ENCODE measurements around the gene SH3PXD2B.
"Not testable (repeated sequence)": the region's sequence is repeated elsewhere in the genome, so short reads cannot be mapped to it uniquely, and the experiment has no call there.

The SH3PXD2B gene

GRCh38 chr5:172417130-172417841 lies 37.0 kb downstream of the SH3PXD2B start:
- DNase-seq = no peak

DNA sequence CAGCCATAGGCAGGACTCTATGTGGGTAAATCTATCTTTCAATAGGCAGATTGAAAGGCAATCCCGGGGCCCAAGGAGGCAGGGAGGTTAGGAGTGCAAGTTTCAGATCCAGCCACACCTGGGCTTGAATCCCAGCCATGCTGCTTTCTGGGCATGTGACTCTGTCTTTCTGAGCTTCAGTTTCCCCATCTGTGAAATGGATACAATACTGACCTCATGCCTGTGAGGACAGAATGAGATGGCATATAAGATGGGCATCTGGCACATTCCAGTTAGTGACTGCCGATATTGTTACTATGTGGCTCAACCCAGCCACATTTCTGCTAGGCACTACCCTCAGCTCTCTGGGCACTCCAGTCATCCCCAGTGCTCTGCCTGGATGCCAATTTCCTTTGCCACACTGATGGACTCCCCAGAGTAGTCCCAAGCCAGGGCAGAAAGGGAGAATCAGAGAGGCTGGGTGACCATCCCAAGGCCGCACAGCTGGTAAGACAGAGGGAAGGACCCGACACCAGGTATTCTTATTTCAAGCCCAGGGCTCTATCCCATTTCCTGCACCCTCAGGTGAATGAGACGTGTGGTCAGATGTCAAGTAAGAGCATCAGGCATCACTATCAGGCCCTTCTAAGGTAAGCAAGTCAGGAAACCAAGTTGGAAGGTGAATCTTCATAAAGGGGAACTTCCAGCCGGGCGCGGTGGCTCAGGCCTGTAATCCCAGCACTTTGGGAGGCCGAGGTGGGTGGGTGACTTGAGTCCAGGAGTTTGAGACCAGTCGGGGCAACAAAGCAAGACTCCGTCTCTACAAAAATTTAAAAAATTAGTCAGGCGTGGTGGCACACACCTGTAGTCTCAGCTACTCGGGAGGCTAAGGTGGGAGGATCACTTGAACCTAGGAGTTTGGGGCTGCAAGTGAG lies 38.7 kb downstream of the SH3PXD2B start:
- no peak for DNase-seq

GRCh38 chr5:172414531-172415361 lies 39.6 kb downstream of the SH3PXD2B start:
- no peak for DNase-seq

GRCh38 chr5:172413601-172414171 lies 40.6 kb downstream of the SH3PXD2B start:
- DNase-seq = no peak

DNA sequence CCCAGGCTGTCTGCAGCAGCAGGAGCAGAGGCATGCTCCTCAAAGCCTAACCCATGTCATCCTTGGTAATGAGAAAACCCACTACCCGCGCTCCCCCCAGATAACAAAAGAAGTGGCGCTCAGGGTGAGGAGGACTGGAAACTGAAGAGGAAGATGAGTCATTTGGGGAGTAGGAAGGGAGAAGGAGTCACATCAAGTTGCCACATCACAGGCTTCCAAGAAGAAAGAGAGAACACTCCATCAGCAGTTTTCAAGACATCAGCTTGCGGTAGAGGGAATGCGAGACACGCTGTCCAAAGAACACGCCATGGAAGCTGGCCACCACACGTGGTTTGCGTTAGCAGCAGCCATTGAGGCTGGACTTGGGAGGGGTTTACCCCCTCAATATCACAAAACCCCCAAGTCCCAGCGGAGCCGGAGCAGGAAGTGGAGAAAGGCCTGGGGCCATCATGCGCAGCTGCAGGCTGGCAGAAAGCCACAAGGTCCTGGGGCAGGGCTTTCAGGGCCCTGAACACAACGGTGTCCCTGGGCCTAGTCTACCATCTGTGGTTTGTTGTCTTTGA lies 41.5 kb downstream of the SH3PXD2B start:
- DNase-seq = peak in 1 of 2 donors; percentile 35

- peak in 1 of 2 donors; percentile 10 for DNase-seq
These were observed 42.7 kb downstream of the SH3PXD2B start for GRCh38 chr5:172411484-172412072.

- no peak for DNase-seq
These were observed 43.5 kb downstream of the SH3PXD2B start for GRCh38 chr5:172410662-172411483.

DNA sequence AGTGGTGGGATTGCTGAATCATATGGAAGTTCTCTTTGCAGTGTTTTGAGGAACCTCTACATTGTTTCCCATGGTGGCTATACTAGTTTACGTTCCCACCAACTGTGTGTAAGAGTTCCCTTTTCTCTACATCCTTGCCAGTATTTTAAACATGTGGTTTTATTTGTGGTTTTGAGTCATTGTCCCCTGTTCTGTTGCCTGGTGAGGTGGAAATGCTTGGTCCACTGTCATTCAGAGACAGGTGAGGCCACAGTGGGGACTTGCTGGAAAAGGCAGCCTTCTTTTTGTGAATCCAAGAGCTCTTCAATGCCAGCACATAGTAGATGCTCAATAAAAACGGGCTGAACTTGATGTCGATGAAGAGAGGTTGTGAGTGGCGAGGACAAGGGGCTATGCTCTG lies 44.2 kb downstream of the SH3PXD2B start:
- DNase-seq = peak; percentile 1 to 42

- not testable (repeated sequence) for DNase-seq
These were observed 44.8 kb downstream of the SH3PXD2B start for GRCh38 chr5:172409477-172409876.

- no peak for DNase-seq
These were observed 46.5 kb downstream of the SH3PXD2B start for GRCh38 chr5:172407822-172408221.

GRCh38 chr5:172407241-172407691 lies 47.1 kb downstream of the SH3PXD2B start:
- DNase-seq = no peak

DNA sequence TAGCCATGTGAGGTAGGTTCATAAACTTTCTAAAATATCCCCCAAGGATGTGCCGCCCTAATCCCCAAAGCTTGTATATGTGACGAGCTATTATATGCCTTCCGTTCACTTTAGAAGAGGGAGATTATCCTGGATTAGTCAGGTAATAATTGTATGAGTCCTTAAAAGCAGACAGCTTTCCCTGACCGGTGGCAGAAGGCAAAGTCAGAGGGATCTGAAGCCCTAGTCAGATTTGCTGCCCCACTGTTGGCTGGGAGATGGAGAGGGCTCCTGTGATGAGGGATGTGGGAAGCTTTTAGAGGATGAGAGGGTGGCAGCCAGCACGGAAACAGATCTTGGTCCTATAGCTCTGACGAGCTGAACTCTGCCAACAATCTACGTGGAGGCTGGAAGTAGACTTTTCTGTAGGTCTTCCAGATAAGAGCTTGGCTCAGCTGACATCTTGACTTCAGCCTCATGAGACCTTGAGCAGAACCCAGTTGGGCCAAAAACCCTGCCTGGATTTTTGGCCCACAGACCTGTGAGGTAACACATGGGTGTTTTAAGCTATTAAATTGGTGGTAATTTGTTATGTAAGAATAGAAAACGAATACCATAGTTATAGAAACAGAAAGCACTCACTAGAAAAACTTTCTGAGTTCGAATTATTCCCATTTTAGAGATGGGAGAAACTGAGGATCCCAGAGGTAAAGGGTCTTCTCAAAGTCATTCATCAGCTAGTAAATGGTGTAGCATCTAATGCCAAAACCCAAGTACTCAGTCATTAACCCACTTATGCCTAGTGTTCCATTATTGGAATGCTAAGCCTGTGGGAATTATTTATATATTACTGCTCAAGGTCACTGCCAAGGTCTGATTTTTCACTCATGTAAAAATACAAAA lies 48.9 kb downstream of the SH3PXD2B start:
- DNase-seq = no peak

DNA sequence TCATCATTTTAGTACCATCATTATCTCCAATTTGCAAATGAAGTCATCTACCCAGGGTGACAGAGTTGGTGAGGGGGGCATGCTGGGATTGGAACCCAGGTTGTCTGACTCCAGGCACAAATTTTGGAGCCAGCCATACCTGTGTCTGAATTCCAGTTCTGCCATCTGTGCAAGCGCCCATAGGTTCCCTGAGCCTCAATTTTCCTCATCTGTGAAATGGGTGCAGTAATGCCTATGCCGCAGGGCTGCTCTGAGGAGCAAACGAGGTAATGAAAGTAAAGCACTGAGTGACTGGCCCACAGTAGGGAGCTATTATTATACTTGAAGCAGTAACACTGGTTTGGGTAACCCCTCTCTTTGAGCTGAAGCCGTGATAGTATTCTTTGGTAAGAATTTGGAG lies 49.6 kb downstream of the SH3PXD2B start:
- no peak for DNase-seq

GRCh38 chr5:172403817-172404216 lies 50.5 kb downstream of the SH3PXD2B start:
- no peak for DNase-seq

DNA sequence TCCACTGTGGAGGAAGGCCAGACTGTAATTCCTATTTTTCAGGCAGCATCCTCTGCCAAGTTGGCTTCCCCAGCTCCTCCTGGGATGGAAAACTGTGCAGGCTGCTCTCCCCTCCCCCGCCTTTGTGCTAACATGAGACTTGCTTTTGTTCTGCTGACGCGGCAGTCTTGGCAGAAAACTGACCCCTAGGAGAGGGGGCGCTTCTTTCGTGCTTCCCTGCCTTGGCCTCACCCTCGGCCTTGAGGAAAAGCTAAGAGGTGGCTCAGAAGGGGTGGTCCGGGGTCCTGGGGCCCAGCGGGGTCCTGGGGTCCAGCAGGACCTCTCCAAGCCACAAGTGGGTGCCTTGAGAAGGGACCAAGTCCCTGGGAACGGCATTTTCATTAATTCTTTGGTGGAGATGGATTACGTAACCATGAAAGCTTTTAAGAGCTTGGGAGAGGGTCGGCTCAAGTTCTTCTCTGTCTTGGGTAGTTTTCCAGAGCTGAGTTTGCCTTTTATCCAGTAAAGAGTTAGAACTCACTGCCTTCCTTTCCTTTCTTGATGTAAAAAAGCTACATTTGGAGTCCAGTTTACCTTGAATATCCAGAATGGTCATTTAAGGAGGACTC lies 51.0 kb downstream of the SH3PXD2B start:
- DNase-seq = no peak

DNA sequence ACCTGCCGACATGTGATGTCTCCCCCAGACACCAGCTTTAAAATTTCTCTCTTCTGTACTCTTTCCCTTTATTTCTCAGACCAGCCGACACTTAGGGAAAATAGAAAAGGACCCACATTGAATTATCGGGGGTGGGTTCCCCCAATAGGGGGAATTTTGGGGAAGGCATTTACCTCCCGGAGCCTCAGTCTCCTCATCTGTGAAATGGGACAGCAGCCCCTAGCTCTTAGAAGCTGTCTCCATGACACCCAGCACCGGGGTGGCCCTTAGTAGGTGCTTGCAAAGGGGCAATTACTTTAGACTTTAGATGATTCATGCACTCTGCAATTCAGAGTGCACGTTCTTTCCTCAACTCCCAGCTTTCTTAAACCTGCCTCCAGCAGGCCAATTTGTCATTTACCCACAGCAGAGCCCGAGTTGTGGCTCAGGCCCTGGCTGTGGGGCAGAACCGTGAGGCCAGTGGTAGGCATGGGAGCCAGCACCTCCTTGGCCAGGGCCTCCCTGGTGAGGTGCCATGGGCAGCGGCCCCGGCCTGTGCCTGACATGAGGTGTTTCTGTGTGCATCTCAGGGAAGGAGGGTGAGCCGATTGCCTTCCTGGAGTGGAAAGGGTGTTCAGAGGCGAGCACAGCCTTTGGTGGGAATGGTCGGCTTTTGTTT lies 51.7 kb downstream of the SH3PXD2B start:
- DNase-seq = no peak

GRCh38 chr5:172402031-172402430 lies 52.3 kb downstream of the SH3PXD2B start:
- not testable (repeated sequence) for DNase-seq

- no peak for DNase-seq
These were observed 54.5 kb downstream of the SH3PXD2B start for GRCh38 chr5:172399826-172400225.

DNA sequence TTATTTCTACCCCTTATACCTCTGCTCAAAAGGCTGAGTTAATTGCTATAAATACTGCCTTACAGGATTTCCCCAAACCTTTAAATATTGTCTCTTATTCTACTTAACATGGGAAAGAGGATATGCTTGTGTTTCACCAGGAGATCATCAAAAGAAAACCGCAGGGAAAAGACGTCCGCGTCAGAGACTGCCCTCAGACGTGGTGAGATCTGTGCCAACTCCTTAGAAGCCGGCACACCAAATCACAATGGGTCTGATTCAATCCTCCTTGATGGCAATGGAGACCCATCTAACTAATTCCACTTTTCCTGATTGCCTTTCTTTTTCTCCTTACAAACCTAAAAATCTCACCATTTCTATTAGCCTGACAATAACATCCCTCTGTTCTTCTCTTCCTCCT lies 55.0 kb downstream of the SH3PXD2B start:
- no peak for DNase-seq
